ENCODE data around the gene INA. TPM values are rescaled to one million over a fixed set of nuclear protein-coding genes. Genes with fewer than 3 reads are reported as not detected.
"Not testable (repeated sequence)": the region's sequence is repeated elsewhere in the genome, so short reads cannot be mapped to it uniquely, and the experiment has no call there.

Gene INA
- total RNA-seq, 4 donors from 2014 or later: 1.6 to 3.1 (median 2.3) TPM

GRCh38 chr10:103256613-103257012, 20.3 kb upstream of the INA start:
- H3K4me3 ChIP-seq: no peak overlapping the region
- no peak for DNase-seq (ENCODE audit: extremely low spot score)
- intact Hi-C loops (cut with DNase I): no loop called here
- H3K36me3 ChIP-seq: no peaks in the 10 kb centered on the region
- H3K9me3 ChIP-seq: no peaks in the 10 kb centered on the region
- WGBS: 100% methylated on average over 1 of the region's 1 CpG
- no peaks in the 10 kb centered on the region for H3K4me1 ChIP-seq
- H3K27ac ChIP-seq (replicated peaks in 1 of 4): no peak overlapping the region
- TF ChIP-seq POLR2A (IDR thresholded peaks at IDR 0.05; ENCODE audit: low read depth) (no peak), EP300 (IDR thresholded peaks at IDR 0.05) (no peak), POLR2AphosphoS5 (IDR thresholded peaks at IDR 0.05) (no peak), CTCF (IDR thresholded peaks at IDR 0.05) (no peak)
- H3K27me3 ChIP-seq: no peaks in the 10 kb centered on the region

- intact Hi-C loops (cut with DNase I): no loop called here
Observed at GRCh38 chr10:103257812-103258211, 19.1 kb upstream of the INA start.

GRCh38 chr10:103258928-103259327, 18.0 kb upstream of the INA start:
- intact Hi-C loops (cut with DNase I); H3K4me3 ChIP-seq; DNase-seq (ENCODE audit: extremely low spot score); H3K9me3 ChIP-seq; H3K4me1 ChIP-seq; H3K36me3 ChIP-seq; H3K27ac ChIP-seq (replicated peaks in 1 of 4): not testable (repeated sequence)
- peaks cover 0 to 13% (median 0%) of the 10 kb centered on the region in 4 donors for H3K27me3 ChIP-seq
- WGBS: 92% methylated on average over 4 of the region's 4 CpGs

More at GRCh38 chr10:103257812-103258211, 19.1 kb upstream of the INA start:
- no peak for DNase-seq (ENCODE audit: extremely low spot score)
- H3K36me3 ChIP-seq: no peaks in the 10 kb centered on the region
- H3K27ac ChIP-seq (replicated peaks in 1 of 4): no peak overlapping the region
- TF ChIP-seq POLR2A (IDR thresholded peaks at IDR 0.05; ENCODE audit: low read depth) (no peak), EP300 (IDR thresholded peaks at IDR 0.05) (no peak), CTCF (IDR thresholded peaks at IDR 0.05) (no peak), POLR2AphosphoS5 (IDR thresholded peaks at IDR 0.05) (no peak)
- no peaks in the 10 kb centered on the region for H3K4me1 ChIP-seq
- H3K27me3 ChIP-seq: peaks cover 0 to 5% (median 0%) of the 10 kb centered on the region in 4 donors
- no peaks in the 10 kb centered on the region for H3K9me3 ChIP-seq
- H3K4me3 ChIP-seq: no peak overlapping the region

GRCh38 chr10:103259989-103260388, 16.9 kb upstream of the INA start:
- intact Hi-C loops (cut with DNase I): no loop called here
- TF ChIP-seq EP300 (IDR thresholded peaks at IDR 0.05) (no peak), POLR2A (IDR thresholded peaks at IDR 0.05; ENCODE audit: low read depth) (no peak), POLR2AphosphoS5 (IDR thresholded peaks at IDR 0.05) (no peak), CTCF (IDR thresholded peaks at IDR 0.05) (no peak)
- Histone ChIP-seq H3K27me3 (peaks cover 0 to 22% (median 0%) of the 10 kb centered on the region in 4 donors), H3K27ac (replicated peaks in 1 of 4) (no peak overlapping the region), H3K4me3 (no peak overlapping the region), H3K4me1 (no peaks in the 10 kb centered on the region), H3K9me3 (no peaks in the 10 kb centered on the region), H3K36me3 (no peaks in the 10 kb centered on the region)
- WGBS: 100% methylated on average over 3 of the region's 5 CpGs
- no peak for DNase-seq (ENCODE audit: extremely low spot score)

- no peak overlapping the region for H3K27ac ChIP-seq (replicated peaks in 1 of 4)
- peaks cover 0 to 30% (median 0%) of the 10 kb centered on the region in 4 donors for H3K27me3 ChIP-seq
- DNase-seq (ENCODE audit: extremely low spot score): no peak
- intact Hi-C loops (cut with DNase I): no loop called here
- H3K36me3 ChIP-seq: no peaks in the 10 kb centered on the region
- H3K9me3 ChIP-seq: no peaks in the 10 kb centered on the region
- no peak overlapping the region for H3K4me3 ChIP-seq
- H3K4me1 ChIP-seq: no peaks in the 10 kb centered on the region
- TF ChIP-seq EP300 (IDR thresholded peaks at IDR 0.05) (no peak), CTCF (IDR thresholded peaks at IDR 0.05) (no peak), POLR2AphosphoS5 (IDR thresholded peaks at IDR 0.05) (no peak), POLR2A (IDR thresholded peaks at IDR 0.05; ENCODE audit: low read depth) (no peak)
- WGBS: 70% methylated on average over 3 of the region's 3 CpGs
Observed at GRCh38 chr10:103262229-103262628, 14.7 kb upstream of the INA start.

Data from esophagus muscularis mucosa (tissue), 4 donors.